C4-2B (cell line): ENCODE measurements around the gene CEP164.

Experiments
- ZFX ChIP-seq: fragments of 450-650 bp; IDR thresholded peaks from 2 replicates; pipeline ENCODE4 v1.6.1; 2017
- TF ChIP-seq, protein P1 (sequence below): fragments of 450-650 bp; conservative IDR thresholded peaks from 2 replicates; pipeline ENCODE4 v1.5.1; 2017; ENCODE audit warnings: mild to moderate bottlenecking

DNA sequence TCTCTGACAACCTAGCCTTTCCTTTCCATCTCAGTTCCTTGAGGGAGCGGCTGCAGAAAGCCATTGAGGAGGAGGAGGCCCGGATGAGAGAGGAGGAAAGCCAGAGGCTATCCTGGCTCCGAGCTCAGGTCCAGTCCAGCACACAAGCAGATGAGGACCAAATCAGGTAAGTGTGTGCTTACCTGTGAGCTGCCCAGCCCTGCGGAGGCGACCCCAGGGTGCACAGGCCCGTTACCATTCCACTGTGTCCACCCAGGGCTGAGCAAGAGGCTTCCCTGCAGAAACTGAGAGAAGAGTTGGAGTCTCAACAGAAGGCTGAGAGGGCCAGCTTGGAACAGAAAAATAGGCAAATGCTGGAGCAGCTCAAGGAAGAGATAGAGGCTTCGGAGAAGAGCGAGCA, 63.1 kb downstream of the CEP164 start:
- TF ChIP-seq, protein P1, sequence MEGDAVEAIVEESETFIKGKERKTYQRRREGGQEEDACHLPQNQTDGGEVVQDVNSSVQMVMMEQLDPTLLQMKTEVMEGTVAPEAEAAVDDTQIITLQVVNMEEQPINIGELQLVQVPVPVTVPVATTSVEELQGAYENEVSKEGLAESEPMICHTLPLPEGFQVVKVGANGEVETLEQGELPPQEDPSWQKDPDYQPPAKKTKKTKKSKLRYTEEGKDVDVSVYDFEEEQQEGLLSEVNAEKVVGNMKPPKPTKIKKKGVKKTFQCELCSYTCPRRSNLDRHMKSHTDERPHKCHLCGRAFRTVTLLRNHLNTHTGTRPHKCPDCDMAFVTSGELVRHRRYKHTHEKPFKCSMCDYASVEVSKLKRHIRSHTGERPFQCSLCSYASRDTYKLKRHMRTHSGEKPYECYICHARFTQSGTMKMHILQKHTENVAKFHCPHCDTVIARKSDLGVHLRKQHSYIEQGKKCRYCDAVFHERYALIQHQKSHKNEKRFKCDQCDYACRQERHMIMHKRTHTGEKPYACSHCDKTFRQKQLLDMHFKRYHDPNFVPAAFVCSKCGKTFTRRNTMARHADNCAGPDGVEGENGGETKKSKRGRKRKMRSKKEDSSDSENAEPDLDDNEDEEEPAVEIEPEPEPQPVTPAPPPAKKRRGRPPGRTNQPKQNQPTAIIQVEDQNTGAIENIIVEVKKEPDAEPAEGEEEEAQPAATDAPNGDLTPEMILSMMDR, result no peak
- TF ChIP-seq ZFX, result no peak
